Mononuclear cell (primary cell): ENCODE data around the gene CHST11. TPM values are rescaled to one million over a fixed set of nuclear protein-coding genes. Genes with fewer than 3 reads are reported as not detected.

Source experiments
- H3K27me3 ChIP-seq: 2 replicates; pipeline ENCODE4 v1.6.0; 2011; ENCODE audit warnings: low read length, control low read depth; ENCODE audit not compliant: insufficient read depth
- H3K4me1 ChIP-seq: 2 replicates; pipeline ENCODE4 v1.5.1; 2011; ENCODE audit warnings: mild to moderate bottlenecking, low read length, control low read depth; ENCODE audit not compliant: insufficient read depth
- H3K4me3 ChIP-seq: 2 replicates; pipeline ENCODE4 v1.5.1; 2011; ENCODE audit warnings: mild to moderate bottlenecking, low read length, moderate library complexity
- H3K9me3 ChIP-seq: 2 replicates; pipeline ENCODE4 v1.5.1; 2011; ENCODE audit warnings: low read depth, mild to moderate bottlenecking, control low read depth, low read length
- total RNA-seq: library from RNA; depleted of rRNA; stranded (reverse); fragments of >200 nt; gene quantifications from one replicate; pipeline ENCODE4 v1.2.3, GENCODE V29; 2012

Gene CHST11
- total RNA-seq, 1 donor: 83.7 TPM

DNA sequence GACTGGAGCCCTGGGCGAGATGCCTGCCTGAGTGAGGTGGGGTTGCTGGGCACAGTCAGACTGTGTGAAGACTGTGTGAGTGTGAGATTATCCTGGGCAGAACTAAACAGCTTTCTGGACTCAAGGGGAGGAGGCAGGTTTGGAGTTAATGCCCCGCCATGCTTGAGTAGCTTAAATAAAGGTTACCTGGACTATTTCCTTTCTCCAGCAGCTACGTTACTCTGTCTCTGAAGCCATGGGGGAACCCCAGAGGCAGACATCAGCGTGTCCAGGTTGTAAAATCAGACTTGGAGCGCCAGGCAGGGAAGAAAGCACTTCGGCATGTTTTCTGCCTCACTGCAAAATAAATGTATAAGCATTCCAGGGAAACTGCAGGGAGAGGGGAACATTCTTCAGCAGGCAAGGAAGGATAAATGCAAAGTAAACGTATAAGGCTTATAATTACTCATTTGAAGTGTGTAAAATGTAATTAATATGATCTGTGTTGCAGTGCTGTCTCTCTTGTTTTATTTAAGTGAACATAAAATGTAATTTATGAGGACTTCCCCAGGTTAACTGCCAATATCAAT lies 129.7 kb downstream of the CHST11 start:
- Histone ChIP-seq H3K27me3 (no peaks in the 10 kb centered on the region), H3K4me3 (no peak overlapping the region), H3K9me3 (no peaks in the 10 kb centered on the region), H3K4me1 (peaks cover 42% of the 10 kb centered on the region)

DNA sequence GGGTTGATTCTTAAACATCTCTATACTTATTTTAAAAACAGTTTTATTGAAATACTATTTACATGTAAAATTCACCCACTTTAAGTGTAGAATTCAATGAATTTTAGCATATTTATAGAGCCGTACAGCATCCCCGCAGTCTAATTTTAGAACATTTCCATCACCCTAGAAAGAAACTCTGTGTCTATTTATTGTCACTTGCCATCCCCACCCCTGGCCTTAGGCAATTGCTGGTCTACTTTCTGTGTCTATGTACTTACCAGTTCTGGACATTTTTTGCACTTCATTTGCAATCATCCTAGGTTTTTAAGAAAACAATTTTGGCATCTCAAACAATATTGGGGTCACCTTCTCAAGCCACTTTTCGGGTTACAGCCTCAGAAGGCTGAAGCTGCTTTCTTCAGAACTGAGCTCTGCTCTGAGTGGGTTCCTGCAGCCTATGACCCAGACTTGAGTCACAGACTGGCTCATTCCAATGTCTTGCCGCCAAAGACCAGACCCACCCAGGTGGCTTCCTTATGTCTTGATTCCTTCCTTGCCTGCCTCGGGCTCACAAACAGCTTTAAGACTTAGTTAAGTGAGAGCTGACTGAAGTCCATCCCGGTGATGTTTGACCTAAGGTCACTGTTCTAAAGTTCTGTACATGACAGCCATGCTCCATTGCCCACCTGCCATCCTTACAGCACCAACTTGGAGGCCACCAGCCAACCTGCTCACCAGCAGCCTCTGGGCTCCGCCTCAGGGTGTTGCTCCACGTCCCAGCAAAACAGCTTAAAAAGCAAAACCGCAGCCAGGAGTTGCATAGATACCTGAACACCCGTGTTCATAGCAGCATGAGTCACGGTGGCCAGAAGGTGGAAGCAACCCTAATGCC lies 131.5 kb downstream of the CHST11 start:
- Histone ChIP-seq H3K27me3 (no peaks in the 10 kb centered on the region), H3K9me3 (no peaks in the 10 kb centered on the region), H3K4me3 (no peak overlapping the region), H3K4me1 (peaks cover 24% of the 10 kb centered on the region)

DNA sequence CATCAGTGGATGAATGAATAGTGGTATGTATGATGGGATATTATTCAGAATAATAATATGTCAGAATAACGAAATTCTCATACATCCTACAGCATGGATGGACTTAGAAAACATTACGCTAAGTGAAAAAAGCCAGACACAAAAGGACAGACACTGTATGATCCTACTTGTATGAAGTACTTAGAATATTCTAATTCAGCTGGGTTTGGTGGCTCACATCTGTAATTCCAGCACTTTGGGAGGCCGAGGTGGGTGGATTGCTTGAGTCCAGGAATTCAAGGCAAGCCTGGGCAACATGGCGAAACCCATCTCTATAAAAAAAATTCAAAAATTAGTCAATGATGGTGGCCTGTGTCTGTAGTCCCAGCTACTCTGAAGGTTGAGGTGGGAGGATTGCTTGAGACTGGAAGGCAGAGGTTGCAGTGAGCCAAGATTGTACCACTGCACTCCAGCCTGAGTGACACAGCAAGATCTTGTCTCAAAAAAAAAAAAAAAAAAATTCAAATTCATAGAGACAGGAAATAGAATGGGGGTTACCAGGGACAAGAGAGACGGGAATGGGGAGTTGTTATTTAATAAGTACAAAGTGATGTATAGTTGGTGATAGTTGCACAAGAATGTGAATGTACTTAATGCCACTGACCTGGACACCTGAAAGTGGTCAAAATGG lies 132.3 kb downstream of the CHST11 start:
- Histone ChIP-seq H3K9me3 (no peaks in the 10 kb centered on the region), H3K27me3 (no peaks in the 10 kb centered on the region), H3K4me3 (no peak overlapping the region), H3K4me1 (peaks cover 16% of the 10 kb centered on the region)

DNA sequence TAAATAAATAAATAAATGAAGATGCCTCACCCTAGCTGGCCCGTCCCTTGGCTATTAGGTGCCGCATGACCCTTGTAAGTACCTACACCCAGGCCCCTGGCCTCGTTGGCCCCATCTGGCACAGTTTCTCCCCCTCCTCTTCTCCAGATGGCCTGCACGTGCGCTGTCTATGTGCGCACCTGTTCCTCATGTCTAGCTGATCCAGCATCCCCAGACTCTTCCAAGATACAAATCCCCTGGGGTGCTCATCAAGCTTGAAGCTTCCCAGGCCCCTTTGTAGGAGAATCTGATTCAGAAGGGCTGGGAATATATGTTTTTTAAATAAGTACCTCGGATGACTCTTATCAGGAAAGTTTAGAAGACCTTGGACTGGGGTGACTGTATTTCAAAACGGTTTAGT lies 133.3 kb downstream of the CHST11 start:
- no peak overlapping the region for H3K4me3 ChIP-seq

DNA sequence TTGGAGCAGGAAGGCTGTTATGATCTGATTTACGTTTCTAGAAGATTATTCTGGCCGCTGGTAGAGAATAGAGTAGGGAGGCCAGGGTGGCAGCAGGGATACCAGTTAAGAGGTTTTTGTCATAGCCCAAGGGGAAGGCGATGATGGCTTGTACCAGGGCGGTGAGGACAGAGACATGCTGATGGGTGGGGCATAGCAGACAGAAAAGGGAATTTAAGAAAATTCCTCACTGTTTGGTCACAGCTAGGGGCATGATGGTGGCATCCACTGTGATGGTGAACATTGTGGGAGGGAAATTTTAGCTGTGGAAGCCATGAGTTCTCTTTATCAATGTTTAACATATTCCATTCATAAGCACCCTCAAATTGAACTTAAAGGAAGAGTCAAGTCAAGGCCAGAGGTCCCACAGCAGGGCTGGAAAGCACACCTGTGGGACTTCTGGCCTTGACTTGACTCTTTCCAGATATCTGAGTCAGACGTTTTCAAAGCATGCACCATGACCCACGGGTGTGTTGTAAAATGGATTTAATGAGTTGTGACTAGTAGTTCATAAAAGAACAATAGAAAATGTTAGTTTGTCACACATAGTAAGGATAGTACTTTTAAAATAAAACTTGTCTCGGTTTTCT lies 134.6 kb downstream of the CHST11 start:
- no peaks in the 10 kb centered on the region for H3K27me3 ChIP-seq
- peaks cover 29% of the 10 kb centered on the region for H3K4me1 ChIP-seq
- H3K4me3 ChIP-seq: no peak overlapping the region
- H3K9me3 ChIP-seq: no peaks in the 10 kb centered on the region

More for the DNA sequence above, 133.3 kb downstream of the CHST11 start:
- no peaks in the 10 kb centered on the region for H3K9me3 ChIP-seq
- H3K27me3 ChIP-seq: no peaks in the 10 kb centered on the region
- H3K4me1 ChIP-seq: peaks cover 18% of the 10 kb centered on the region

DNA sequence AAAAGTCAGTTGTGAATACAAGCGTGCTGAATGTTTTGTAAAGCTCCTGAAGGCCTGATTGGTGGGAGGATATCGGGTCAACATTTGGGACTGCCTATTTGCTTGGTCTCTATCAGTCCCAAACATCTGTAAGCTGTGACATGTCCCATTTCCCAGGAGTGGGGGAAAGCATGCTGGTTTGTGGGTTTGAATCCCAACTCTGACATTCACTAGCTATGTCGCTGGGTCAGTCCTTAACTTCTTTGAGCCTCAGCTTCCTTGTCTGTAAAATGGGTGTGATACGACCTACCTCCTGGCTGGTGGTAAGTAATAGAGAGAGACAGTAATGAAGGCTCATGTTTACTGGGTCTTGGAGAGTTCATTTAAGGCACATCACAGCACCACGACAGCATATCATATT lies 136.7 kb downstream of the CHST11 start:
- Histone ChIP-seq H3K4me1 (peaks cover 45% of the 10 kb centered on the region), H3K9me3 (no peaks in the 10 kb centered on the region), H3K4me3 (no peak overlapping the region), H3K27me3 (no peaks in the 10 kb centered on the region)

DNA sequence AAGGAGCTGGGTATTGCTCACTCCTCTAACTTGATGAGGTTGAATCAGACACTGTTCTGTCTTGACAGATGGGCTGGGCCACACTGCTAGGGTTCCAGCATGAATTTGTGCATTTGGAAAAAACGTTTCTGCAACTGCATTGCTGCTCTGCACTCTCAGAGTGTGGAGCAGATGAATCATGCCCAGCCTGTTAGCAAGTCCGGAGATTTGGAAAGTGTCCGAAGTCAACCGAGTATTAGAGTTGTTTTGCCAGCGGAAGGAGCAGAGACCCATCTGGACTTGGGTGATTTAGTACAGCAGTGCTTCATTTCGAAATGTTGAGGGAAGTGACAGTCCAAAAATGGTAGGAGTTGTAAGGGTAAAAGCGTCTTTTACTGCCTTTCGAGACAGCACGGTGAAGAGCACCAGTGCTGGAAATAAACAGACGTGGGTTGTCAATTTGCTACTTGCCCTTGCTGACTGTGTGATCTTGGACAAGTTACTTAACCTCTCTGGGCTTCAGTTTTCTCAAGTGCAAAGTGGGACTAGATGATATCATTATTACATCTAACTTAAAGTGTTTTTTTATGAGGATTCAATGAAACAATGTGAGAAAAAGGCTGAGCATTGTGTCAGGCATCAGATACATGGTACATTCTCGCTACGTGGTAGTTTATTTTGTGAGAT lies 139.5 kb downstream of the CHST11 start:
- Histone ChIP-seq H3K27me3 (no peaks in the 10 kb centered on the region), H3K9me3 (no peaks in the 10 kb centered on the region), H3K4me1 (peaks cover 67% of the 10 kb centered on the region), H3K4me3 (no peak overlapping the region)

DNA sequence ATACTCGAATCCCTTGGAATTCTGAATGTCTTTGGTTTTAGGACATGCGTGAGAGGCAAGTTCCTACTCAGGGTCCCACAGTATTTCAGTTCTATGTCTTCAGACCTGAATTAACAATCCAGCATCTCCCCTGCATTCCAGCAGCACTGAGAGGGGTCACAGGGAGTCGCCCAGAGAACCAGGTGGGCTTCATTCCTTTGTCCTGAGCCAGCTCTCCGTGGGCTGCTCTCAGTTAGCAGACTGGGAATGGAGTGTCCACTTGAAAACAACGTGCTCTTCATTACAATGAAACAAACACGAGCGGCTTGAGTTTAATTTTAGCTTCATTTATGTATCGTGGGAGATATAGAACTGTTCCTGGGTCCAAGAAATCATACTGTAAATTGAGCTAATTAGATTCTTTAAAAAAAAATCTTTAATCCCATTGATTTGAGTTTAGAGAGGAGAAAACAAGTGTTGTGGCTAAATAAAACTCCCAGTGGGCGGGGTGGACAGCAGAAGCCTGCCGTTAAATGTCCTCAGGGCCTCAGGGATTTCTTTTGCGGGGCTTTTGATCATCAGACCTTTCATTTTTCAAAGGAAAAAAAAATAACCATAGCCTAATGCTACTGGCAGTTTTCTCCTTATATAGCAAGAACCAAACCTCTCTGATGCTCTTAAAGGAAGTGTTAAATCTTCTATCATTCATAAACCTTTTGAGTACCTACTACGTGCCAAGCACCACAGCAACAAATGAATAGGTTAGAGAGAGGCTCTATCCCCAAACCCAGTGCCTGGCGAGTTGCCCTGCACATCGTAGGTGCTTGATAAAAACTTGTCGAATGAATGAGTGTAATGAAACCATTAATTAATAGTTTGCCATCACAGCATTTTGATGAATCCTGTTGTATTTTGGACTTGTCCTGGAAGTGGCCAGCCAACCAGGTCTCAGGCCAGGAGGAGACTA lies 140.4 kb downstream of the CHST11 start:
- H3K4me1 ChIP-seq: peaks cover 73% of the 10 kb centered on the region
- no peaks in the 10 kb centered on the region for H3K9me3 ChIP-seq
- no peak overlapping the region for H3K4me3 ChIP-seq
- H3K27me3 ChIP-seq: no peaks in the 10 kb centered on the region

DNA sequence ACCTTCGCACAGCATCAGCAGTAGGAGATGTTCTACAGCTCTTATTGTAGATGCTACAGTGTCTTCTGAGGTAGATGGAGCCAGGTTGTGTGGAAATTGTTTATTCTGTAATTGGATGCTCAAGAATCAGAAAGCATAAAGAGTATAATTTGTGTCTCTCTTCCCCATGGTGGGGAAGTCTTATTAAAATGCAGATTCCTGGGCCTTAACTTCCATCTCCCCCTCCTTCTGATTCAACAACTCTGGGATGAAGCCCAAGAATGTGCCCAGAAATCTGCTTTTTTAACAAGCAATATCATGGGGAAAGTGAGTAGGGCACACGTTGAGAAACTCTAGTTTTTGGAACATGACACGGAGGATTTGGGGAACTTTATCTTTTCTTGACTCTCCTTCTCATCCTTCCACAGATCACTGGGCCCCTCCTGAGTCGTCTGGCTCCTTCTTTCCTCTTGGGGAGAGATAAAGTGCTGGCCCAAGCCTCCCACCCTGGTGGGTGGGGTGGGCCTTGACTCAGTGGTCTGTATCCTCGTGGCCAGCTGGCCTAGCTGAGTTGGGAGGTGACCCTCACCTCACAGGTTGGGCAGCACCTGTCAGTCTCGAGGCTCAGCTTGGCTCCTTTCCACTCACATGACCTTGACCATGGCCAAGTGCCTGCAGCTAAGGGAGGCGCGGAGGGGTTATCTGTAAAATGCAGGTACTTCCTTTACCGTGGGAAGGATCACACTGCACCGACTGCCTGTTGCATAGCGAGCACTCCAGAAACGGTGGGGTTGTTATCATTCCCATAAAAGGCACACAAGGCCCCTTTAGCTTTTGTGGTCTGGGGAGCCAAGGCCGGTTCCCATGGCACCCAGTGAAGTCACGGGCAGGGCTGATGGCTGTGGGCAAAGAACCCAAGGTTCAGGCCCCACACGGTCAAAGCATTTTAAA lies 141.9 kb downstream of the CHST11 start:
- Histone ChIP-seq H3K4me1 (peaks cover 87% of the 10 kb centered on the region), H3K27me3 (no peaks in the 10 kb centered on the region), H3K4me3 (no peak overlapping the region), H3K9me3 (no peaks in the 10 kb centered on the region)

DNA sequence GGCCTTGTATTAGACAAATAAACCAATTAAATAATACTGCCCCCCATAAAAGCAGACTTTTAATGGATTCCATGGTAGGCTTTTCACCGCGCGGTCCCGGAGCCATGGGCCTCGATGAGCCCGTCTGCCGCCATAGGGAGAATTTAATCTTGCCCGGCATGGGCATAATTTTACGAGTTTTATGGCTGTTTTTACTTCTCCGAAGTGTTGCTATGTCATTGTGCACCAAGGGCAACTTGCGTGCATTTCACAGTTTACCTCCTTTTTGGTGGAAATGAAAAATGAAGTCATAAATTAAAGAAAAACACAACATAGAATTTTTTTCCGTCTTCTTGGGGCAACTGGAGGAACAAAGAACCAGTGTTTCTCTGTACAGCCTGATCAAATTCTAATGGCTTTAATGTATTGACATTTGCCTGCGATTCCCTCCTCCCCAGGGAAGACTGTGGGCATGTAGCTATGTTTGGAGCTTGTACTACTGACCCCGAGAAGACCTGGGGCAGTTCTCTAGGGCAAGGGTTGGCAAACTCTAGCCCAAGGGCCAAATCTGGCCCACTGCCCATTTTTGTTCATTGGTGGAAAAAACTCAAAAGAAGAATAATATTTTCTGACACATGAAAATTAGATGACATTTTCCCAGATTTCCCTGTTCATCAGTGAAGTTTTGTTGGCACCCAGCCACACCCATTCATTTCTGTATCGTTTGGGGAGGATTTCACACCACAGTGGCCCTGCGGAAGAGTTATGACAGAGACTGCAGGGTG lies 142.7 kb downstream of the CHST11 start:
- H3K4me3 ChIP-seq: no peak overlapping the region
- peaks cover 96% of the 10 kb centered on the region for H3K4me1 ChIP-seq
- H3K9me3 ChIP-seq: no peaks in the 10 kb centered on the region
- H3K27me3 ChIP-seq: no peaks in the 10 kb centered on the region

DNA sequence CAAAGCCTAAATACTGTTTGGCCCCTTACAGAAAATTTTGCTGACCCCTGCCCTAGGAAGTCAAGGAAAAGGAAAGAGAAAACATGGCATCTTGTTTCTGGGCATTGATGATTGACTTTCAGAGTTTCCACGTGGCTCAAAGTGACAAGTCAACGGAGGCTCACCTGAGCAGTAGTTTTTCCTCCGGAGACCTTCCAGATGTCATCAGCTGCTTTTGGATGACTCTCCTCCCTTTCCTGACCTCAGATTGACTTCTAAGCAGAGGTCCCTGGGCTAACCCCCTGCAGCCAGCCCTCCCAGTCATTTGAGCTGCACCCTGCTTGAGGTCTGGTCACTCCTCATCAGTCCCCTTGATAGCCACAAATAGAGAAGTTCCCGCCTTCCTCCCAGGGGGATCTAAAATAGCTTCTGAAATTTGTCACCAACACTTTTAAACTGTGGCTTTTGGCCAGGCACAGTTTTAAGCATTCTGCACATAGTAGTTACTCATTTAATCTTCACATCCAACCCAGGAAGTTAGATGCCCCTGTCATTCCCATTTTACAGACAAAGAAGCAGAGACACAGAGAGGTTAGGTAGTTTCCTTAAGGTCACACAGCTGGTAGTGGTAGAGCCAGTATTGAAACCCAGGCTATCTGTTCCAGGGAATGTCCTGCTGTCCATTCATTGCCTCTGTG lies 143.4 kb downstream of the CHST11 start:
- H3K4me1 ChIP-seq: peaks cover 96% of the 10 kb centered on the region
- H3K27me3 ChIP-seq: no peaks in the 10 kb centered on the region

More for the DNA sequence above, 143.4 kb downstream of the CHST11 start:
- H3K9me3 ChIP-seq: no peaks in the 10 kb centered on the region
- H3K4me3 ChIP-seq: no peak overlapping the region
